Right atrium auricular region (tissue), 2 donors: ENCODE measurements around the gene CMSS1. TPM values are rescaled to one million over a fixed set of nuclear protein-coding genes. Genes with fewer than 3 reads are reported as not detected.

ENCODE experiments used
- DNase-seq: peaks from one replicate; pipeline ENCODE4 v3.0.0-alpha.2; 2019; ENCODE audit warnings: low spot score
- H3K27ac ChIP-seq, 2 donors: fragments of 200-600 bp; sonication (generic); 1 replicate in 1 of 2; 2 replicates in 1 of 2; pipeline ENCODE4 v1.5.1; 2016 to 2019
- H3K27me3 ChIP-seq, 2 donors: fragments of 200-600 bp; sonication (generic); one replicate each; pipeline versions ENCODE4 v1.5.1 to v1.6.0; 2017 to 2019
- H3K36me3 ChIP-seq: fragments of 200-600 bp; sonication (generic); one replicate; pipeline ENCODE4 v1.5.1; 2016
- H3K4me1 ChIP-seq, 2 donors: fragments of 200-600 bp; sonication (generic); one replicate each; pipeline versions ENCODE4 v1.5.1 to v1.6.0; 2017 to 2019
- H3K4me3 ChIP-seq, 2 donors: fragments of 200-600 bp; sonication (generic); 1 replicate in 1 of 2; 2 replicates in 1 of 2; pipeline ENCODE4 v1.5.1; 2017 to 2019; ENCODE audit warnings: mild to moderate bottlenecking in 1 of 2, moderate library complexity in 1 of 2
- H3K9me3 ChIP-seq, 2 donors: fragments of 200-600 bp; sonication (generic); one replicate each; pipeline ENCODE4 v1.5.1; 2019
- CTCF ChIP-seq, 2 donors: fragments of 200-600 bp; sonication (generic); IDR thresholded peaks; one replicate each; pipeline ENCODE4 v1.5.1; 2019; ENCODE audit warnings: antibody characterized with exemption in 2 of 2
- total RNA-seq, 2 donors: library from RNA; depleted of rRNA; stranded (reverse); fragments of >200 nt; gene quantifications; one replicate each; pipeline ENCODE4 v1.1.0, GENCODE V29; 2016

Gene CMSS1
- total RNA-seq, 2 donors from 2014 or later = 5.7 to 17.7 TPM

DNA sequence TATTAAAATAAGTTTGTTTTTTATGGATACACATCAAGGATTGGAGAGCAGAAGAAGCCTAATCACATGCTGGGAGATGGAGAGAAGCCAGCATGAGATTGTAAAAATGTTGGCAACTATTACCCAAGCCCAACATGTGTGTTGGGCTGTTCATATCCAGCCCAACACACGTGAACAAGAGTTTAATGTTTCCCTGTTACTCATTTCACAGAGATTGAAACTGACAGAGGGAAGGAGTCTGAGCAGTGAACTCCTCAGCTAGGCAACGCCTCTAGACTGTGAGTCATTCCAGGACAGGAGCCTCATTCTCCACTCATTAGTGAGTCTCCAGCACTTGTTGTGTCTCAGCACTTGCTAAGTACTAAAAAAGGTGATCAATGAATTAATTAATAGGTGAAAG is 43.2 kb upstream of the CMSS1 start:
- no peak overlapping the region for H3K27ac ChIP-seq
- DNase-seq = no peak
- no peaks in the 10 kb centered on the region for H3K9me3 ChIP-seq
- no peak for TF ChIP-seq CTCF (IDR thresholded peaks at IDR 0.05)
- H3K27me3 ChIP-seq = no peaks in the 10 kb centered on the region
- no peak overlapping the region for H3K4me3 ChIP-seq
- peaks cover 0 to 9% of the 10 kb centered on the region in 2 donors for H3K4me1 ChIP-seq
- no peaks in the 10 kb centered on the region for H3K36me3 ChIP-seq

GRCh38 chr3:99776516-99777209 is 41.0 kb upstream of the CMSS1 start:
- no peak for TF ChIP-seq CTCF (IDR thresholded peaks at IDR 0.05)
- Histone ChIP-seq H3K4me1 (peaks cover 0 to 8% of the 10 kb centered on the region in 2 donors), H3K36me3 (no peaks in the 10 kb centered on the region), H3K4me3 (no peak overlapping the region), H3K9me3 (no peaks in the 10 kb centered on the region), H3K27me3 (no peaks in the 10 kb centered on the region), H3K27ac (no peak overlapping the region)
- no peak for DNase-seq

GRCh38 chr3:99777210-99777549 is 40.5 kb upstream of the CMSS1 start:
- H3K4me1 ChIP-seq = peaks cover 0 to 8% of the 10 kb centered on the region in 2 donors
- no peaks in the 10 kb centered on the region for H3K9me3 ChIP-seq
- no peak overlapping the region for H3K4me3 ChIP-seq
- DNase-seq = no peak
- no peak overlapping the region for H3K27ac ChIP-seq
- no peak for TF ChIP-seq CTCF (IDR thresholded peaks at IDR 0.05)
- no peaks in the 10 kb centered on the region for H3K36me3 ChIP-seq
- no peaks in the 10 kb centered on the region for H3K27me3 ChIP-seq

- Histone ChIP-seq H3K4me3 (no peak overlapping the region), H3K27ac (no peak overlapping the region), H3K27me3 (no peaks in the 10 kb centered on the region), H3K9me3 (no peaks in the 10 kb centered on the region), H3K36me3 (no peaks in the 10 kb centered on the region), H3K4me1 (peaks cover 0 to 8% of the 10 kb centered on the region in 2 donors)
- no peak for DNase-seq
- TF ChIP-seq CTCF (IDR thresholded peaks at IDR 0.05) = no peak
These were observed 40.0 kb upstream of the CMSS1 start for GRCh38 chr3:99777708-99778107.

DNA sequence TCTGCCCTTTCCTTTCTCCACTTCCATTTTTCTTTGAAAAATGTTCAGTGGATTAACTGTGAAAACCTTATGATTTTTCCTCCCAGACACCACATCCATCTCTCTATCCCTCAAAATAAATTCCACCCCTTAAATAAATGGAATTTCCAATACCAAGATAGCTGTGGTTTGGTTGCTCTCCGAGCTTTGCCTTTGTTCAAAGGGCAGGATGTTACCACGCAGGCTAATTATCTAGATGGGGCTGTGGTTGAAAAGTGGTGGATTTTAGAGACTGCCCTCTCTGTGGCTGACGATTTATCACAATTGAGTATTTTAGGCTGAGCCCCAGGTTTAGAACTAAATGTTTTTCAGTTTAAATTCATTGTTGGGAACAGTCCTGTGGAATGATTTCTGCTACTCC is 36.9 kb upstream of the CMSS1 start:
- Histone ChIP-seq H3K36me3 (no peaks in the 10 kb centered on the region), H3K9me3 (no peaks in the 10 kb centered on the region), H3K4me3 (no peak overlapping the region), H3K4me1 (no peaks in the 10 kb centered on the region), H3K27me3 (no peaks in the 10 kb centered on the region), H3K27ac (no peak overlapping the region)
- no peak for TF ChIP-seq CTCF (IDR thresholded peaks at IDR 0.05)
- no peak for DNase-seq

DNA sequence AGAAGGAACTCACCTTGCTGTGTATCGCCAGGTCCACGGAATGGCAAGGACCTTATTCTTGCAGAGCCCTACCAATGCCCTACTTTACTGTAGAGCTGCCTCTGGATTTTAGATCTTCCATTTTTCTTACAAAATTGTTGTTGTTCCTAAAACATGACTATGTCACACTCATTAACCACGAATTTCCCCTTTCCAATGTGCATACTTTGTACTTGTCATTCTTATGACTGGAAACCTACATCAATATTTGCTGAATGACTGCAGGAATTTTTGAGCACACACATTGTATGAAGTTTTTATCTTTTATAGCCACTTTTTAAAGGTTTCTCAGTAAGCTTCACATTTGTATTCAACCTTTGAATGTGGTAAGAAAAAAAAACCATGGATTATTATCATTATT is 35.9 kb upstream of the CMSS1 start:
- no peak overlapping the region for H3K4me3 ChIP-seq
- H3K27me3 ChIP-seq = no peaks in the 10 kb centered on the region
- no peaks in the 10 kb centered on the region for H3K9me3 ChIP-seq
- no peak overlapping the region for H3K27ac ChIP-seq
- DNase-seq = no peak
- TF ChIP-seq CTCF (IDR thresholded peaks at IDR 0.05) = no peak
- H3K4me1 ChIP-seq = no peaks in the 10 kb centered on the region
- H3K36me3 ChIP-seq = no peaks in the 10 kb centered on the region
